ENCODE results near the gene SETBP1.

Gene SETBP1

DNA sequence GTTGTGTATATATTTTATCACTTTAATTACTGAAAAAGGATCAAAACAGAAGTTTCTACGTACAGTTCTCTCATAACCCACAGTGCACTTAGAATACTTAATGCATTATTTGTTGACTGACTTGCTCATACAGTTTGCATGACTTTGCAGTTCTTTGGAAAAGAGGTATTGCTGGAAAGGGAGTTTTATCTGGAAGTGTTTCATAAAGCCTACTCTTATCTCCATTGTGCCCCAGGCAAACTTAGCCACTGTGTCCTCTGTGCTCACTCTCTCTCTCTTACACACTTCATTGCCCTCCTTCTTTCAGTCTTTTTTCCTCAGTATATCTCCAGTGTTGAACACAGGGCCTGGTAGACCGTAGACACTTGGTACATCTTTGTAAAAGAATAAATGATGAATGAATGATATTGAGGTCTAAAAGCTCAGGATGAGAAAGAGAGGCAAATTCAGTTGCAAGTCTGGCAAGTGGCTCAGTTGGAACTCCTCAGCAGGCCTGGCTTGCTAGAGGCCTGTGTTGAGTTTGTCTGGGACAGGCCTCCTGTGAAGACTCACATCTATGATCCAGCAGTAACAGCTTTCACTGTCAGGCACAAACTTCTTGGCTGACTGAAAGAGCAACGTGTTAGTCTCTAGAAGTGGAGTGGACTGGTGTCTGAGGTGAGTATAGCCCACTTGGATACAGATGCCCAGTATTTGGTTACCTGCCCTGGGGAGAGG is 56.1 kb downstream of the SETBP1 start:
- FAIRE-seq (no peak), DNase-seq (ENCODE audit: insufficient read length, low spot score) (no peak)
- TF ChIP-seq, protein P1, sequence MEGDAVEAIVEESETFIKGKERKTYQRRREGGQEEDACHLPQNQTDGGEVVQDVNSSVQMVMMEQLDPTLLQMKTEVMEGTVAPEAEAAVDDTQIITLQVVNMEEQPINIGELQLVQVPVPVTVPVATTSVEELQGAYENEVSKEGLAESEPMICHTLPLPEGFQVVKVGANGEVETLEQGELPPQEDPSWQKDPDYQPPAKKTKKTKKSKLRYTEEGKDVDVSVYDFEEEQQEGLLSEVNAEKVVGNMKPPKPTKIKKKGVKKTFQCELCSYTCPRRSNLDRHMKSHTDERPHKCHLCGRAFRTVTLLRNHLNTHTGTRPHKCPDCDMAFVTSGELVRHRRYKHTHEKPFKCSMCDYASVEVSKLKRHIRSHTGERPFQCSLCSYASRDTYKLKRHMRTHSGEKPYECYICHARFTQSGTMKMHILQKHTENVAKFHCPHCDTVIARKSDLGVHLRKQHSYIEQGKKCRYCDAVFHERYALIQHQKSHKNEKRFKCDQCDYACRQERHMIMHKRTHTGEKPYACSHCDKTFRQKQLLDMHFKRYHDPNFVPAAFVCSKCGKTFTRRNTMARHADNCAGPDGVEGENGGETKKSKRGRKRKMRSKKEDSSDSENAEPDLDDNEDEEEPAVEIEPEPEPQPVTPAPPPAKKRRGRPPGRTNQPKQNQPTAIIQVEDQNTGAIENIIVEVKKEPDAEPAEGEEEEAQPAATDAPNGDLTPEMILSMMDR (IDR thresholded peaks at IDR 0.05; ENCODE audit: insufficient read depth, missing control alignments) = no peak

DNA sequence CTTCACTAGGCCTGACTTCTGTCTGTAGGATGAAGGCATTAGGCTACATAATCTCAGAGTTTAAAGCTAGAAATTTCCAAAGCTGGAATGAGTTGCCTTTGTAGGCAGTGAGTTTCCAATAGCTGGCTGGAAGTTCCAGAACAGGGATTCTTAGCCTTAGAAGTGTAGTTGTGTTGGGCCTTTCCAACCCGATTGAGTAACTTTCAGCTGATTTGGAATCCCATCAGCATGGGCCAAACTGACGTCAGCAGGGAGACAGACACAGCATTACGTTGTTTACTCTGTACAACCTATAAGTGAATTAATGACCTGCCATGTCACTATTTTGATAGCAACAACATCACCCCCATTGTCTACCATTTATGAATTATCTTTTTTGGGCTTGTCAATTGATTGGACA is 56.9 kb downstream of the SETBP1 start:
- FAIRE-seq (no peak), DNase-seq (ENCODE audit: insufficient read length, low spot score) (no peak)
- TF ChIP-seq, protein P1 (IDR thresholded peaks at IDR 0.05; ENCODE audit: insufficient read depth, missing control alignments) = no peak

DNA sequence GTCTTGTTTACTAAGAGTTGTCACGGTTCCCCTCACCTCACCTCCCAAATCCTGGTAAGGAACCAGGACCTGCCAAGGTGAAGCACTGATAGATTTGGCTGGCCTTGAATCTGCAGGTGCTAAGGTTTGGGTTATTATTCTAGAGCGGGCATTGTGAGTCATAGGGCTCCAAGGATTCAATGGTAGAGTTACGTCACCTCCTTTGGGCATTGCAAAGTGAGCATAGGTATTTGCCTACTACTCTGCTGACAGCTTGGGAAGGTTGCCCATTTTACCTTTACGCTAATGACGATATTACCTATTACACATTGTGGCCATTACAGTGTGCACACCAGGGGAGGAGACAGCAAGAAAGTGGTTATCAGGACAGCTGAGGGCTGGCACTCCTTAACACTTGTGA is 59.3 kb downstream of the SETBP1 start:
- DNase-seq (ENCODE audit: insufficient read length, low spot score) (no peak), FAIRE-seq (no peak)
- TF ChIP-seq, protein P1 (IDR thresholded peaks at IDR 0.05; ENCODE audit: insufficient read depth, missing control alignments) = no peak

DNA sequence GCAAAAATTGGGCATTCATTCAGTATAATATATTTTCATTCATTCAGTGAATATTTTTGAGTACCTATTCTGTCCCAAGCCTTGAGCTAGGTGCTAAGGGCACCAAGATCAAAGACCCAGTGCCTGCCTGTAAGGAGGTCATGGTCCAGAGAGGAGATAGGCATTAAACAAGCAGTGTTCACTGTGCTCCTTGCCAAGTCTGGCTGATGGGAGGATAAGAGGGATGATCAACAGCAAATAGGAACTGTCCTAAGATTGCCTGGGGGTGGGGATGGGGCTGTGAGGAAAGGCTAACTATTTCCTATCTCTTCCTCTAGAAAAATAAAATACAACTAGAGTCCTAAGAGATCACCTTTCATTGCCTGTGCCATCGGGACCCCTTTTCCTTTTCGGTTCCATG is 60.4 kb downstream of the SETBP1 start:
- FAIRE-seq = no peak
- TF ChIP-seq, protein P1 (IDR thresholded peaks at IDR 0.05; ENCODE audit: insufficient read depth, missing control alignments) = no peak
- DNase-seq (ENCODE audit: insufficient read length, low spot score) = no peak

DNA sequence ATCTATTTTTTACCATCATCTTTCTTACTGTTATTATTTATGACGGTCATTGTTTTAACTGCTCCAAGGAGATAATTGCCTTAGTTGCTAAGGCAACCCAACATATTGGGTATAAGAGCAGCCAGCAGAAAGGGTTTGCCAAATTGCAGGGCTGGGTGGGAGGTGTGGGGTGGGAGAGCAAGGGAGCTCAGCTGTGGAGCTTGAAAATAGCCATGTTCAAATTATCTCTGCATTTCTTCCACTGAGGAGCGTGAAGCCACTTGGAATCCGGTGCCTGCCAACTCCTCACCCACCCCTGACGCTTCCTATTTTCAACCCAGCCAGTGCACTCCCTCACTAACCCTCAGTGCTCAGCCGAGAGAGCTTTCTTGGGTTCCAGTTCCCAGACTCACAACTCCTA is 60.8 kb downstream of the SETBP1 start:
- FAIRE-seq = no peak
- no peak for DNase-seq (ENCODE audit: insufficient read length, low spot score)
- TF ChIP-seq, protein P1 (IDR thresholded peaks at IDR 0.05; ENCODE audit: insufficient read depth, missing control alignments) = no peak

DNA sequence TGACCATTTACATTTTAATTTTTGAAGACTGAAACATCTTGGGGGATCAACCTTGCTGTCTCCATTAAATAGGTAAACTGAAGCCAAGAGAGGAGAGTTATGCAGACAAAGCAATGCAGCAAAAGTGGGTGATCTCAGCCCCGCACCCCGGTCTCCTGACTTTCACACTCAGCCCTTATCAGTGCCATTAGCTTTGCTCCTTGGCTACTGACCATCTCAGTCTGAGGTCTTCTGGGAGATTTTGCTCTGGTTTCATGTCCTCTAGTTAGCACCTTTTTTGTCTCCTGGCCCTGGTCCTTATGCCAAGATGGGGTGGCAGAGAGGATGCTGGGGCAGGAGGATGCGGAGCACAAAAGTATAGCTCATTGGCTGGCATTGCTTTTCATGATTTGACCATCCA is 61.4 kb downstream of the SETBP1 start:
- DNase-seq (ENCODE audit: insufficient read length, low spot score) (no peak), FAIRE-seq (no peak)
- TF ChIP-seq, protein P1 (IDR thresholded peaks at IDR 0.05; ENCODE audit: insufficient read depth, missing control alignments) = no peak

DNA sequence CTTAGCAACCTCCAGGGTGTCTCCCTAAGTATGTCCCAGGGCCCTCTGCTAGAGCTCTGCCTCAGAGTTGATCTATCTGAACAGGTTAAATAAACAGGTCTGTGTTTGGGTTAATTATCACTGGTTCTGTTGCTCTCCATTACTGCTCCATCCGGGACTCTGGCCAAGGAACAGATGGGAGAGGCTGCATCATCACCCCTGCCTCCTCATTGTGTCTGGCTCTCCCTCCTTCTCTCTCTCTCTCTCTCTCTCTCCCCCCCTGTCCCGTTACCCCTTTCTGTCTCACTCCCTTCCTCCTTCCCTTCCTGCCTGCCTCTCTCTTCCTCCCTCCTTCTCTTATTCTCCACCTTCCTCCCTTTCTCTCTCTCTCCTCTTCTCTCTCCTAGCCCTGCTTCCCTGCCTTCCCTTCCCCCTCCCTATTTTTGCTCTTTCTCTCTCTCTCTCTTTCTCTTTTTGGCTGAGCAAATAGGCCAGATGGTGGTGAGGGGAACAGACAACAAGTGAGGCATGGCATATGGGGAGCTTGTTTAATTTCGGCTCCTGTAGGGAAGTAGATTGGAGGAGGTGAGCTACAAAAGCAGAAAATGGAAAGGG is 62.1 kb downstream of the SETBP1 start:
- FAIRE-seq (no peak), DNase-seq (ENCODE audit: insufficient read length, low spot score) (no peak)
- TF ChIP-seq, protein P1 (IDR thresholded peaks at IDR 0.05; ENCODE audit: insufficient read depth, missing control alignments) = no peak
